ENCODE measurements around the gene CCNC. TPM values are rescaled to one million over a fixed set of nuclear protein-coding genes. Genes with fewer than 3 reads are reported as not detected.
A peak's percentile ranks its signal among the peaks of the same experiment; 100 is the strongest.

CCNC gene
- total RNA-seq, 1 donor from 2014 or later = 41.6 TPM

DNA sequence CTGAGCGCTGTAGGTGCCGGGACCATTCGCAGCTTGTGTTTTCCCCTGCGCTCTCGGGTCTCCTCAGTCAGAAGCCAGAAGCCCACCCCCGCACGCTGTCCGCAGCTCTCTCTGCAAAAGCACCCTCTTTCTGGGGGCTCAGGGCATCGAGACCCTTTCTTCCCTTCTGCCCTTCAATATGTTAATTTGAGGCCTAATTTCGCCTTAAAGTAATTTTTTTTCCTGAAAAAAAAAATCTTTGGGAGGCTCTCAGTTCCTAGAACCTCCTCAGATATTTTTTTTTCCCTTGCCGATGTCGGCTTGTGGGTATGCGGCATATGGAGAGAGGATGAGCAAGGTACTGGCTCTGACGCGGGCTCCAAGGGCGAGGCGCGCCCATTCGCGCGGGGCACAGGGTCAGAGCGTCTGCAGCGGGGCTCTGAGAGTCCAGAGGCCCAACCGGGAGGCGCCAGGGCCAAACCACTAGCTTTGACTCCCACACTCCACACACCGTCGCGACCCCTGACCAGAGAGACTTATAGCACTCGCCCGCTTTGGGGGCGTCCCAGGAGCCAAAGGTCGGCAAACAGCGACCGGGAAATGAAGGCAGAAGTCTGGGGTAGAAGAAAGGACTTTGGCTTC lies 39.1 kb upstream of the CCNC start:
- H3K4me1 ChIP-seq = peaks cover 23% of the 10 kb centered on the region

DNA sequence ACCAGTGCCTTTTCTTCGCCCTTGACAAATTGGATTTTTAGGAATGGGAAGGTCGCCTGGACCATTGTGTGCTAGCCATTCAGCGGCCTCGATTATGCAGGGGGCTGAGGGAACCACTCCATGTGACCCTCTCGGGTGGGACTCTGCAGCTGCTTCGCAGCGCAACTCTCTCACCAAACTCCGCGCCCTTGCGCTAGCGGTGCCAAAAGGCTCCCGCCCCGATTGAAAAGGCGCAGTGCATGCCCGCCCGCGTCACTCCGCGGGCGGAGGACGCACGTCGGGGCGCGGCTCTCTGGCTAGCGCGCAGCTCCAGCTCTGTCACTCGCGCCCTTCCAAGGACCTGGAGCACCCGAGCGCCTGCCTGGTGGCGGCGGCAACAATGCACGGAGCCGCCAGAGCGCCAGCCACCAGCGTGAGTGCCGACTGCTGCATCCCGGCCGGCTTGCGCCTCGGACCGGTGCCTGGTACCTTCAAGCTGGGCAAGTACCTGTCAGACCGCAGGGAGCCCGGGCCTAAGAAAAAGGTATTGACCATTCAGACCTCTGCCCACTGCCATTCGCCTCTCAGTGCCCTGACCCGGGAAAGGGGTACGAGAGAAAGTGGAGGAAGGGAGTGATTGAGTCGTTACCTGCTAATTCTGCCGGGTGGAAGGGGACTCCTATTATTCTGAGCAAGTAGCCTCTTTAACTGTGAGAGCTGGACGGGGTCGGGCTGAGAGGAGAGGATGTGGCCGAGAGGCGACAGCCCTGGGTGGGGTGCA lies 38.4 kb upstream of the CCNC start, which contains the start of gene PRDM13:
PRDM13 (plus strand) TSS at position 178 of the 760 bp plus-strand sequence; CDS start at position 380, 202 bp downstream.
- H3K4me1 ChIP-seq = peaks cover 25% of the 10 kb centered on the region
- TF ChIP-seq, protein P1, sequence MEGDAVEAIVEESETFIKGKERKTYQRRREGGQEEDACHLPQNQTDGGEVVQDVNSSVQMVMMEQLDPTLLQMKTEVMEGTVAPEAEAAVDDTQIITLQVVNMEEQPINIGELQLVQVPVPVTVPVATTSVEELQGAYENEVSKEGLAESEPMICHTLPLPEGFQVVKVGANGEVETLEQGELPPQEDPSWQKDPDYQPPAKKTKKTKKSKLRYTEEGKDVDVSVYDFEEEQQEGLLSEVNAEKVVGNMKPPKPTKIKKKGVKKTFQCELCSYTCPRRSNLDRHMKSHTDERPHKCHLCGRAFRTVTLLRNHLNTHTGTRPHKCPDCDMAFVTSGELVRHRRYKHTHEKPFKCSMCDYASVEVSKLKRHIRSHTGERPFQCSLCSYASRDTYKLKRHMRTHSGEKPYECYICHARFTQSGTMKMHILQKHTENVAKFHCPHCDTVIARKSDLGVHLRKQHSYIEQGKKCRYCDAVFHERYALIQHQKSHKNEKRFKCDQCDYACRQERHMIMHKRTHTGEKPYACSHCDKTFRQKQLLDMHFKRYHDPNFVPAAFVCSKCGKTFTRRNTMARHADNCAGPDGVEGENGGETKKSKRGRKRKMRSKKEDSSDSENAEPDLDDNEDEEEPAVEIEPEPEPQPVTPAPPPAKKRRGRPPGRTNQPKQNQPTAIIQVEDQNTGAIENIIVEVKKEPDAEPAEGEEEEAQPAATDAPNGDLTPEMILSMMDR (IDR thresholded peaks at IDR 0.05) = no peak
- intact Hi-C loops (cut with DNase I) = no loop called here
- H3K9me3 ChIP-seq = no peaks in the 10 kb centered on the region
- H3K4me3 ChIP-seq = no peak within 1 kb of the TSS
- H3K36me3 ChIP-seq = no peaks in the 10 kb centered on the region
- peaks cover 99% of the 10 kb centered on the region for H3K27me3 ChIP-seq (ENCODE audit: low read depth)
- no peak within 1 kb of the TSS for H3K27ac ChIP-seq
- DNase-seq (no peak), ATAC-seq (no peak)

More for the DNA sequence above, 39.1 kb upstream of the CCNC start:
- TF ChIP-seq, protein P1 (IDR thresholded peaks at IDR 0.05) = no peak
- Histone ChIP-seq H3K36me3 (no peaks in the 10 kb centered on the region), H3K27ac (no peak overlapping the region), H3K9me3 (no peaks in the 10 kb centered on the region), H3K4me3 (no peak overlapping the region), H3K27me3 (ENCODE audit: low read depth) (peaks cover 99% of the 10 kb centered on the region)
- DNase-seq (no peak), ATAC-seq (peak in 1 of 2 donors; percentile 4)
- intact Hi-C loops (cut with DNase I) = no loop called here

DNA sequence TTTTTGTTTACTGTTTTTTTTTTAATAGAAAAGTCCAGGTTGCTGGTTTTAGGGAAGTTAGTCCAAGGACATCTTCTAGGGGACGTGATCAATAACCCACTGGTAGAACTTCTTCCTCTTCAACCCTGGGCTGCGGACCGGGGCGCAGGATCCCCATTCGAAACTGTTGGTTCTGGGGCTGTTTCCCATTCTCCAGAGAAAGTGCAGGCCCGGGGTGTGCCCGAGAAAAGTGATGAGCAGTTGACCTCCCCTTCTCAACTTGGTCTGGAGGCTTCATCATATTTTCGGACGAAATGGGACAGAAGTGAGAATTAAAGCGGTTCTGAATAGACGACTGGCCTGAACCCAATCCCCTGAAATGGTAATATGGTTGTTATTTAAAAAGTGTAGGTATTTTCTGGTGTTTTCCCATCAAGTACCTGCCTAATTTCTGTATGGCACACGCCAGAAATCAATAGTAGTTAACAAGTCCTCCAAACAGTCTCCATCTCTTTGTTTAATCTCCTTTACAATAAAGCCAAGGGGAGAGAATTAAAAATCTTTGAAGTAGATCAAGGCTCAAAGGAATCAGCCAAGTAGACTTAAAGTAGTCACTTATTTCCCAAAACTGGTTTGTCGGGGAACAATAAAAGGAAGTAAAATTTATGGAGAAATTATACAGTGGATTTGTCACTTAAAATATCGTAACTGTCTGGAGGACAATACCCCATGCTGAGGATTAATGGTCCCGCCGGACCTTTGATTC lies 37.6 kb upstream of the CCNC start:
- H3K9me3 ChIP-seq = no peaks in the 10 kb centered on the region
- H3K4me1 ChIP-seq = peaks cover 25% of the 10 kb centered on the region
- no peaks in the 10 kb centered on the region for H3K36me3 ChIP-seq
- ATAC-seq = no peak
- TF ChIP-seq, protein P1 (IDR thresholded peaks at IDR 0.05) = no peak
- peaks cover 99% of the 10 kb centered on the region for H3K27me3 ChIP-seq (ENCODE audit: low read depth)
- H3K27ac ChIP-seq = no peak overlapping the region
- intact Hi-C loops (cut with DNase I) = no loop called here
- H3K4me3 ChIP-seq = no peak overlapping the region
- DNase-seq = no peak

DNA sequence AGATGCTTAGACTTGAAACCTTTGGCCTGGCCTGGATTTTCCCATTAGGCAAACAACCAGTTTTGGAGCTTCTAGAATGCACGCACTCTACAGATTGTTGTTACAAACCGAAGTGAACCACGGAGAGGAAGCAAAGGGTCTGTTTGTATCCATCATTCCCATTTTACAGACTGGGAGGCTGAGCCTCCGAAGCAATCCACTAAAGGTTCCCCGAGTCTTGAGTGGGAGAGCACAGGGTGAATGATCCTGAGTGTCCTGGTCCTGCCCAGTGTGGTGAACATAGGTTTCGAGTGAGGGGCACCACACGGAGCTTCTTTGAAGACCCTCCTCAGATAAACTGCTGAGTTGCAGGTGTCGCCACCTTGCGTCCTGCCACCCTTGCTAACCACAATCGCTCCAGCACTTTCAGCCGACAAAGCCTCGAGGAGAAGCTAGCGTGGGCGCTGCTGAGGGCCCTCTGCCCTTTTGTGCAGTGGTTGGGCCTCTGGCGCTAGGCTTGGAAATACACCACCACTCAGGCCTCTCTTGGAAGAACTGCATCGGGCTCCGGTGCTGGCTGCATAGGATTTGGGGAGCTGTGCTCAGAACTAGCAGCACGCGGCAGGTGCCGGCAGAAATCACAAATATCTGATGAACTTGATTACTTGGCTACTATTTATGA lies 36.7 kb upstream of the CCNC start:
- no peak overlapping the region for H3K27ac ChIP-seq
- intact Hi-C loops (cut with DNase I) = no loop called here
- H3K4me1 ChIP-seq = peaks cover 25% of the 10 kb centered on the region
- H3K9me3 ChIP-seq = no peaks in the 10 kb centered on the region
- no peak overlapping the region for H3K4me3 ChIP-seq
- TF ChIP-seq, protein P1 (IDR thresholded peaks at IDR 0.05) = no peak
- ATAC-seq (no peak), DNase-seq (no peak)
- peaks cover 98% of the 10 kb centered on the region for H3K27me3 ChIP-seq (ENCODE audit: low read depth)
- H3K36me3 ChIP-seq = no peaks in the 10 kb centered on the region
